ENCODE data around the gene FGD5. TPM values are rescaled to one million over a fixed set of nuclear protein-coding genes. Genes with fewer than 3 reads are reported as not detected.

Gene FGD5
- total and polyA plus RNA-seq, 2 experiments from 2014 or later = 0.59 to 1.1 TPM

DNA sequence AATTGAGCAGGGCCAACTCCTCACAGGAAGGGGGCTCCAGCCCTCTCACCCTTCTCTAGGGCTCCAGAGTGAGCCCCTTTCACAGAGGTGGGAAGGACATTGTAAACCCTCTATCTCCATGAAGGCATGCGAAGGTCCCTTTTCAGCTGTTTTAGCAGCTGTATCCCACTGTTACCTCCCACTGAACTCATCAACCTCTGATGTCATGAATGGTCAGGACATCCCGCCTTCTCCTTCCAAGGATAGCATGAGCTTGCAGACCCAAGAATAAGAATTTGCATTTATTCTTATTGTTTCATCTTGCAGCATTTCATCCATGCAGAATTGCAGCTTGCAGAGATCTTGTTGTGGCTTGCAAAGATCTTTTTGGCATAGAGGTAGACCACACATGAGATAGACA lies 24.3 kb upstream of the FGD5 start:
- Histone ChIP-seq H3K27ac (no peak overlapping the region), H3K9me3 (ENCODE audit: low read depth) (no peaks in the 10 kb centered on the region), H3K27me3 (no peaks in the 10 kb centered on the region), H3K4me1 (ENCODE audit: low read depth) (no peaks in the 10 kb centered on the region), H3K36me3 (no peaks in the 10 kb centered on the region), H3K4me3 (no peak overlapping the region)
- DNase-seq (ENCODE audit: low read depth in 1 of 2, low spot score in 1 of 2) = no peak
- TF ChIP-seq, protein P1, sequence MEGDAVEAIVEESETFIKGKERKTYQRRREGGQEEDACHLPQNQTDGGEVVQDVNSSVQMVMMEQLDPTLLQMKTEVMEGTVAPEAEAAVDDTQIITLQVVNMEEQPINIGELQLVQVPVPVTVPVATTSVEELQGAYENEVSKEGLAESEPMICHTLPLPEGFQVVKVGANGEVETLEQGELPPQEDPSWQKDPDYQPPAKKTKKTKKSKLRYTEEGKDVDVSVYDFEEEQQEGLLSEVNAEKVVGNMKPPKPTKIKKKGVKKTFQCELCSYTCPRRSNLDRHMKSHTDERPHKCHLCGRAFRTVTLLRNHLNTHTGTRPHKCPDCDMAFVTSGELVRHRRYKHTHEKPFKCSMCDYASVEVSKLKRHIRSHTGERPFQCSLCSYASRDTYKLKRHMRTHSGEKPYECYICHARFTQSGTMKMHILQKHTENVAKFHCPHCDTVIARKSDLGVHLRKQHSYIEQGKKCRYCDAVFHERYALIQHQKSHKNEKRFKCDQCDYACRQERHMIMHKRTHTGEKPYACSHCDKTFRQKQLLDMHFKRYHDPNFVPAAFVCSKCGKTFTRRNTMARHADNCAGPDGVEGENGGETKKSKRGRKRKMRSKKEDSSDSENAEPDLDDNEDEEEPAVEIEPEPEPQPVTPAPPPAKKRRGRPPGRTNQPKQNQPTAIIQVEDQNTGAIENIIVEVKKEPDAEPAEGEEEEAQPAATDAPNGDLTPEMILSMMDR (IDR thresholded peaks at IDR 0.05; ENCODE audit: low read depth, low read length) = no peak

DNA sequence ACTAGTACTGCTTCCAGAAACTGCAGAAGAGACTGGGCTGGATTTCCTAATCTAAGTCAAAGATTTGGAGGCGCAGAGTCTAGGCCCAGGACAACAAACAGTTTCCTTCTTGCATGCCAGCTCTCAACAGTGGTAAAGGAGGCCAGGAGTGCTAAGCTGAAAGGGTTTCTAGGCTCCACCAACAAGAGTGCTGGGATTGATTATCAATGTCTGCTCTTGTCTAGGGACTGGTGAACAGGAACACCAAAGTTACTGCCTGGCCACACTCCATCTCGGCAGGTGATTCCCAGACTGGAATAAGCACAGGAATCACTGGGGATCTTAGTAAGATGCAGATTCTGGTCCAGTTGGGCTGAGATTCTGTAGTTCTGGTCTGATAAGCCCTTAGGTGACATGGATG lies 22.8 kb upstream of the FGD5 start:
- Histone ChIP-seq H3K27me3 (no peaks in the 10 kb centered on the region), H3K36me3 (no peaks in the 10 kb centered on the region), H3K4me1 (ENCODE audit: low read depth) (no peaks in the 10 kb centered on the region), H3K27ac (no peak overlapping the region), H3K9me3 (ENCODE audit: low read depth) (no peaks in the 10 kb centered on the region), H3K4me3 (no peak overlapping the region)
- TF ChIP-seq, protein P1 (IDR thresholded peaks at IDR 0.05; ENCODE audit: low read depth, low read length) = no peak
- no peak for DNase-seq (ENCODE audit: low read depth in 1 of 2, low spot score in 1 of 2)

DNA sequence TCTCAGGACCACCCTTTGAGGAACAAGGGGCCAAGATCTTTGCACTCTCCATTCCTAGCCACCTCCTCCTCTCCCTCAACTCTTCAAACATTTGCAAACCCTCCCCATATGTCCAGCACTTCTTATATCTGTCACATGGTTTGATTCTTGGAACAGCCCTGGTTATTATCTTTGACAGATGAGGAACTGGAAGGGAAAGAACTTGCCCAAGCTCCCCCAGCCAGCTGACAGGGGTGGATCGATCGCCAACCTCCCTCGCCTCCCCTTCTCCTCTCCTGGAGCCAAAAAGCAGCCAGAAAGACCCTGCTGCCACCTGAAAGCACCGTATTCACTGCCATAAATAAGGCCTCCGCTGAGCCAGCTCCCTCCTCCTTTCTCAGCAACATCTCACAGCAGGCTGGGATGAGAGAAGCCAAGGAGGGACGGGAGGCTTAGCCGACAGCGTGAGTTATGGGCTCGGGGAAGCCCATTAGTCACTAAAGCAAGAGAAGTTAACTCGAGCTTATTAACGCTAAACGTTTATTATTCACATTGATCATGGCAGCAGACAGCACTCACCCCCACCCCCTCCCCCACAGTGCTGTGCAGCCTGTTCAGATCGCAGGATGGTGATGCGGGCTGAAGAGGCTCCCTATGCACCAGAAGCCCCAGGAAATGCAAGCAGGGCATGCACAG lies 22.2 kb upstream of the FGD5 start:
- H3K27me3 ChIP-seq = no peaks in the 10 kb centered on the region
- H3K36me3 ChIP-seq = no peaks in the 10 kb centered on the region
- DNase-seq (ENCODE audit: low read depth in 1 of 2, low spot score in 1 of 2) = no peak
- H3K9me3 ChIP-seq (ENCODE audit: low read depth) = no peaks in the 10 kb centered on the region
- H3K27ac ChIP-seq = no peak overlapping the region
- H3K4me3 ChIP-seq = no peak overlapping the region
- H3K4me1 ChIP-seq (ENCODE audit: low read depth) = no peaks in the 10 kb centered on the region
- TF ChIP-seq, protein P1 (IDR thresholded peaks at IDR 0.05; ENCODE audit: low read depth, low read length) = no peak

DNA sequence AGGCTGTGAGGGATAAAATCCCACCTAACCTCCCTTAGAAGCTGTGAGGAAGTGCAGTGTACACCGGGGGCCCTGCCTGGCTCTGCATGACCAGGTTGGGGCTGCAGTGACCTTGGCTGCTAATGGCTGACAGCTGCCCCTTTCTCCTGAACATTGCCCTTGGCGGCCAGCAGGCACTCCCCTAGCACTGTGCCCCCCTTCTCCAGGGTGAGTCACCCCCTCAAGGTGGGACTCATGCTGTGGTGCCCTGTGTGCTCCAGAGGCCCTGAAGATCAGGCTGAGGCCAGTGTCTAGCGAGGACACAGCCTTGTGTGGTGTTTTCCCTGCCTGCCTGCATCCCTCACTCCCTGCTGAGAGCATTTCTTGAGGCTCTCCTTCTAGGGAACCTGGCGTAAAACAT lies 21.0 kb upstream of the FGD5 start:
- H3K36me3 ChIP-seq = no peaks in the 10 kb centered on the region
- TF ChIP-seq, protein P1 (IDR thresholded peaks at IDR 0.05; ENCODE audit: low read depth, low read length) = no peak
- H3K4me1 ChIP-seq (ENCODE audit: low read depth) = no peaks in the 10 kb centered on the region
- no peak for DNase-seq (ENCODE audit: low read depth in 1 of 2, low spot score in 1 of 2)
- H3K4me3 ChIP-seq = no peak overlapping the region
- no peak overlapping the region for H3K27ac ChIP-seq
- no peaks in the 10 kb centered on the region for H3K9me3 ChIP-seq (ENCODE audit: low read depth)
- H3K27me3 ChIP-seq = no peaks in the 10 kb centered on the region

DNA sequence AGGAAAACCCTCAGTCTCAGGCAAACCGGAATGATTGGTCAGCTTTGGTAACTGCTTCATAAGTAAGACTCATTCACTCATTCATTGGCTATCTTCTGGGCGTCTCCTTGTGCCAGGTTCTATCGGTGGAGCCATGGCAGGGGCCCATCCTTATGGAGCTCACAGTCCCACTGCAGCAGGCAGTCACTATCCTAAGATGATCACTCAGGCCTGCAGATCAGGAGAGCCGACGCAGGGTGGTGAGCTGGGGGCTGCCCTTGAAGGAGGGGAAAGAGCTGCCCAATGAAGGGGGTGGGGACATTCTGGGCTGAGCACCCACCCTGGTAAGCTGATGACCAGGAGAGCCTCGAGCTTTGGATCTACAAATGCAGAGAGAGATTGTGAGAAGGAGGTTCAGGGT lies 20.5 kb upstream of the FGD5 start:
- H3K4me3 ChIP-seq = no peak overlapping the region
- TF ChIP-seq, protein P1 (IDR thresholded peaks at IDR 0.05; ENCODE audit: low read depth, low read length) = no peak
- no peak for DNase-seq (ENCODE audit: low read depth in 1 of 2, low spot score in 1 of 2)
- no peaks in the 10 kb centered on the region for H3K9me3 ChIP-seq (ENCODE audit: low read depth)
- H3K4me1 ChIP-seq (ENCODE audit: low read depth) = no peaks in the 10 kb centered on the region
- no peak overlapping the region for H3K27ac ChIP-seq
- no peaks in the 10 kb centered on the region for H3K36me3 ChIP-seq
- H3K27me3 ChIP-seq = no peaks in the 10 kb centered on the region
